Vagina (tissue), 2 donors: ENCODE data around the gene LONRF3.
"Not testable (repeated sequence)": the region's sequence is repeated elsewhere in the genome, so short reads cannot be mapped to it uniquely, and the experiment has no call there.

Experiments
- POLR2A ChIP-seq, 2 donors: fragments of 450-650 bp; IDR thresholded peaks; one replicate each; pipeline ENCODE4 v1.6.1; 2017; ENCODE audit warnings: antibody characterized with exemption in 2 of 2, mild to moderate bottlenecking in 2 of 2, moderate library complexity in 2 of 2
- POLR2AphosphoS5 ChIP-seq, 2 donors: sonication (generic); formaldehyde crosslinking; IDR thresholded peaks; one replicate each; pipeline ENCODE4 v1.9.0; 2017; ENCODE audit warnings: antibody characterized with exemption in 2 of 2, mild to moderate bottlenecking in 2 of 2, low read depth in 1 of 2; ENCODE audit not compliant: insufficient read depth in 1 of 2
- TF ChIP-seq, protein P1 (sequence below), 3 experiments: fragments of 450-650 bp in 2 of 3; fragments of 200-600 bp in 1 of 3; sonication (generic) in 1 of 3; IDR thresholded peaks; one replicate each; pipeline ENCODE4 v1.5.1; 2017 to 2019; ENCODE audit warnings: antibody characterized with exemption in 3 of 3, mild to moderate bottlenecking in 2 of 3, moderate library complexity in 2 of 3

DNA sequence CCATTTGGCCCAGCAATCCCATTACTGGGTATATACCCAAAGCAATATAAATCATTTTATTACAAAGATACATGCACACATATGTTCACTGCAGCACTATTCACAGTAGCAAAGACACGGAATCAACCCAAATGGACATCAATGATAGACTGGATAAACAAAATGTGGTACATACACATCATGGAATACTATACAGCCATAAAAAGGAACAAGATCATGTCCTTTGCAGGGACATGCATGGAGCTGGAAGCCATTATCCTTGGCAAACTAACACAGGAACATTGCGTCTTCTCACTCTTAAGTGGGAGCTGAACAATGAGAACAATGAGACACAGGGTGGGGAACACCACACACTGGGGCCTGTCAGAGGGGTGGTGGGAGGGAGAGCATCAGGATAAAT, 51.9 kb downstream of the LONRF3 start:
- not testable (repeated sequence) for TF ChIP-seq POLR2A (IDR thresholded peaks at IDR 0.05); POLR2AphosphoS5 (IDR thresholded peaks at IDR 0.05; ENCODE audit: insufficient read depth in 1 of 2, low read depth in 1 of 2)
- TF ChIP-seq, protein P1, sequence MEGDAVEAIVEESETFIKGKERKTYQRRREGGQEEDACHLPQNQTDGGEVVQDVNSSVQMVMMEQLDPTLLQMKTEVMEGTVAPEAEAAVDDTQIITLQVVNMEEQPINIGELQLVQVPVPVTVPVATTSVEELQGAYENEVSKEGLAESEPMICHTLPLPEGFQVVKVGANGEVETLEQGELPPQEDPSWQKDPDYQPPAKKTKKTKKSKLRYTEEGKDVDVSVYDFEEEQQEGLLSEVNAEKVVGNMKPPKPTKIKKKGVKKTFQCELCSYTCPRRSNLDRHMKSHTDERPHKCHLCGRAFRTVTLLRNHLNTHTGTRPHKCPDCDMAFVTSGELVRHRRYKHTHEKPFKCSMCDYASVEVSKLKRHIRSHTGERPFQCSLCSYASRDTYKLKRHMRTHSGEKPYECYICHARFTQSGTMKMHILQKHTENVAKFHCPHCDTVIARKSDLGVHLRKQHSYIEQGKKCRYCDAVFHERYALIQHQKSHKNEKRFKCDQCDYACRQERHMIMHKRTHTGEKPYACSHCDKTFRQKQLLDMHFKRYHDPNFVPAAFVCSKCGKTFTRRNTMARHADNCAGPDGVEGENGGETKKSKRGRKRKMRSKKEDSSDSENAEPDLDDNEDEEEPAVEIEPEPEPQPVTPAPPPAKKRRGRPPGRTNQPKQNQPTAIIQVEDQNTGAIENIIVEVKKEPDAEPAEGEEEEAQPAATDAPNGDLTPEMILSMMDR (IDR thresholded peaks at IDR 0.05) = not testable (repeated sequence)
